ENCODE measurements around the gene RRP12.
A peak's percentile ranks its signal among the peaks of the same experiment; 100 is the strongest.

The RRP12 gene

DNA sequence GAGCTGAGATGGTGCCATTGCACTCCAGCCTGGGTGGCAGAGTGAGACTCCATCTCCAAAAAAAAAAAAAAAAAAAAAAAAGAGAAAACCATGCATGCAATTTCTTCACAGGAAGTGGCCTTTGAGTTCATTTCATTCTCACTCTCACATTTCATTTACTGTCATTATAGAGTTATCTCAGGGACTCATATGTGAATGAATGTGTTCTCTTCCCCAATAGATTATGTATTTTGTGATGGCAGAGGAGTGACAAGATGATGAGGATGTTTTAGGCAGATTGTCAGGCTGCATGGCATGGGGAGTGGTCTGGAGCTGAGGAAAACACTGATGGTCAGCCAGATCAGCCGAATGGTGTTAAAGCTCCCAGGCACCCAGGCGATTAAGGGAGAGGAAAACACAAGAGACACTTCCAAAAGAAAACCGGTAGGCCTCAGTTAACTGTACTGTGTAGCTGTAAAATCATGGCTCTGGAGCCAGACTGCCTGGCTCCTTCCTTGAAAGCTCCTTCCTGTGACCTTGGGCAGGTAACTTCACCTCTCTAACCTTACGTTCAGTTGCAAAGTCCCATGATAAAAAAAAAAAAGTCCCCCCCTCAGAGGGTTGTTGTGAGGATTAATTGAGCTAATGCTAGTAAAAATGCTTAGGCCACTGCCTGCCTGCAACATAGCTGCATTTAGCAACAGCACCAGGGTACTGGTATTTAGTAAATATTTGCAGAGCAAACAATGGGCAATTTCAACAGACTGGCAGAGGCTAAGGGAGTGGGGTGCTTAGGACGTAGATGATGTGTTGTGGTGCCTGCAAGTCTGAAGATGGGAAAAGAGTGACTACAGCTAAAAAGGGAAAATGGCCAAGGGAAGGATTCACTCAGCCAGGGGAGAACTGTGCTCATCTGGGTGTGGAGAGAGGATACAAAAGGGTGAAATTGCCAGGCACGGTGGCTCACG, 73.5 kb downstream of the RRP12 start:
- DNase-seq, result no peak
- in situ Hi-C loops (cut with MboI; ENCODE audit: low pct_unique_long_range_greater_than_20kb, low sequenced_read_pairs), result no loop called here

DNA sequence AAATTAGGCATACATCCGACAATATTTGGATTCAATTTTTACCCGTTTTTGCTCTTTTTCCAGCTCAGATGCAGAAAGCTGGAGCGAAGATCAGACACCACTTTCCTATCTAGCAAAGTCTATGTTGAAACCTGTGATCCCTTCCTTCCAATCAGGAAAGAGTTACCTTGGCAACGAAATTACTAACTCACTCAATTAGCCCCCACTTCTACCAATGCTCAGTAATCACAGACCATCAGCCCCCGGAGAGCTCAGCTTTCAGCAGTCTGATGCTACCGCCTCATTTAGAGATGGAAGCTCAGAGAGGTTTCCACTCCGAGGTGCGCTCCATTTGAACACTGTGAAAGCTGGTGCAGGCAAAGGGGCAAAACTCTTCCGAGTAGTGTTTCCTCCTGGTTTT, 75.4 kb downstream of the RRP12 start:
- in situ Hi-C loops (cut with MboI; ENCODE audit: low pct_unique_long_range_greater_than_20kb, low sequenced_read_pairs), result no loop called here
- no peak for DNase-seq

DNA sequence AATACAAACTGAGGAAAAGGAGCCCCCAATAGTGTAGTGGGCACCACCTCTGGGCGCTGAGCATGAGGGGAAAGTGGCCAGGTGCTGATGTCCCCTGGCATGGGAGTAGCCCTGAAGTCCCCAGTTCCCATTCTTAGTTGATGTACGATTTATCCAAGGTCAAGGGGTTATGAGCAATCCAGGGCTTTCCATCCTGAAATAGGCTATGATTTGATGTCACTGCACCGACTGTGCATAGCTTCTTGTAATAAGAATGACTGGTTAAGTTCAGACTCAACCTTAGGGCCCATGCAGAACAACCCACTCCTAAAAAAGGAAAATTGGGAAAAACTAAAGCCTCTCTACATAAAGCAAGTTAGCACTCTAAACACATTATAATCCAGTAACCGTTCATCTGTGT, 77.6 kb downstream of the RRP12 start:
- DNase-seq, result no peak
- in situ Hi-C loops (cut with MboI; ENCODE audit: low pct_unique_long_range_greater_than_20kb, low sequenced_read_pairs), result no loop called here

DNA sequence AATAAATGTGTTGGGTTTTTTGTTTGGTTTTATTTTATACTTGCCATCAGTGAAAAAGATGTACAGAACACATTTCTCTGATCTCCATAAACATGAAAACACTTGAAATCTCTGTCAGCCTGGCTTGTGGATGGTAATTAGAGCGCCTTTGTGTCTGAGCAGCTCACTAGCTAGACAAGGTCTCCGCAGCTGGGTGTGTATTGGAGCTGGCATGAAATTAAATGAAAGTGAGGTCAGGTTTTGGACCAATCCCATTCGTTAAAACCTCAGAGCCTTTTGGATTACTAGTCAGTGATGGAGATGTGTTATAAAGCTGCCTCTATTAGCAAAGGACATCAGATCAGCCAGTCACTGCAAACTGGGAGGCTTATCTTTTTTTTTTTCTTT, 79.3 kb downstream of the RRP12 start:
- in situ Hi-C loops (cut with MboI; ENCODE audit: low pct_unique_long_range_greater_than_20kb, low sequenced_read_pairs), result no loop called here
- DNase-seq, result no peak

DNA sequence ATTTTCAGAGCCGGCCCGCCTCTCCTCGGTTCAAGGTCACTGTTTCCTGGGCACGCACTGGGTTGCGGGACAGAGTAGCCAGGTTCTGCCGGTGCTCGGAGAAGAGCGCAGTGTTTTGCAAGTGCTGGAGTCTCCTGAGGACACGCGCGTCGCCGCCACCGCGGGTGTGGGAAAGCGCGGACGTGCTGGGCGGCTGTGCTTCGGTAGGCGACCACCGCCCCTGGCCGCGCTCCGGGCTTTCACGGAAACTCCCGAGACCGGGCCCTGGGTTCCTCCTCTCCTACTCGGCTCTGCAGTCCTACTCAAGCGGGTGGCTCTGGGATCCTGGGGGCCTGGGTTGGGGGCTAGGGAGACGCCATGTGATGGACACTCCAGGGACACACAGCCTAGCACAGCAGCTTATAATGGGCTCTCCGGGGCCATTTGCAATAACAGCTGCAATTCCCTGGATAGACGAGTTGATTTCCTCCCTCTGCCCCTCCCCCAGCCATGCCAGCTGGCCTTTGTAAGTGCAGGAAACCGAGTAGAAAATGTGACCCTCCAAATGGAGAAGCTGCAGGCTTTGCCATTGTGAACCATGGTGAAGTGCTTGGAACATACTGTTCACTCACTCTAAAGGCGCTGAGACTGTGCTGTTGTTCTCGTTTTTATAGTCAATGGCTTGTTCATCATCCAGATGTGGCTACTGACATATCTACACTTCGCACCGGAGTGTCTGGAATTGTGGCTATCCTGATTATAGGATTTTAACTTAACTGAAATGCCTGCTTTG, 79.9 kb downstream of the RRP12 start:
- DNase-seq, result peak; percentile 81
- in situ Hi-C loops (cut with MboI; ENCODE audit: low pct_unique_long_range_greater_than_20kb, low sequenced_read_pairs), result no loop called here

DNA sequence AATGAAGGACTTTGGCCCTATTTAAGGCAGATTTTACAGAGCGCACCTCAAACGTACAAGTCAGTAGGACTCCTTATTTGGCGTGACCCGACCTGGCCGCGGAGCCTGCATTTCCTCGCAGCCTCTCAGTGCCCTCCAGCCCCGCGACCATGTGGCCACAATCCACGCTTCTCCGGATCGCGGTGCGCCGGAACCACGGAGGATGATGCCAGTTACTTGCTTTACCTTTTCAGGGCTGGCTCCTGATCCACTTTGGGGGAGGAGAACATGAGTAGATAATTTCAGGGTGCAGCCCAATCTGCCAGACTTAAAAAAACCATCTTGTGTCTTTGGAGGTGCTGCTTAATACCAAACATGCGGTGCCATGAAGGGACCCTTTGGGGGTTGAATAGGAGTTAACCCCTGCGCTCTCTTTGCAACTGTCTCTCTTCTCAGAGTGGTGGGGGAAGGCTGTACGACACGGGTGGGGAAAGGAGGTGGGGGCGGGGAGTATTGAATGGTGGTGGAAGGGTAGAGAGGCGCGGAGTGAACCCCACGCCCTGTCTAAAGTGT, 80.6 kb downstream of the RRP12 start:
- in situ Hi-C loops (cut with MboI; ENCODE audit: low pct_unique_long_range_greater_than_20kb, low sequenced_read_pairs), result no loop called here
- DNase-seq, result no peak

DNA sequence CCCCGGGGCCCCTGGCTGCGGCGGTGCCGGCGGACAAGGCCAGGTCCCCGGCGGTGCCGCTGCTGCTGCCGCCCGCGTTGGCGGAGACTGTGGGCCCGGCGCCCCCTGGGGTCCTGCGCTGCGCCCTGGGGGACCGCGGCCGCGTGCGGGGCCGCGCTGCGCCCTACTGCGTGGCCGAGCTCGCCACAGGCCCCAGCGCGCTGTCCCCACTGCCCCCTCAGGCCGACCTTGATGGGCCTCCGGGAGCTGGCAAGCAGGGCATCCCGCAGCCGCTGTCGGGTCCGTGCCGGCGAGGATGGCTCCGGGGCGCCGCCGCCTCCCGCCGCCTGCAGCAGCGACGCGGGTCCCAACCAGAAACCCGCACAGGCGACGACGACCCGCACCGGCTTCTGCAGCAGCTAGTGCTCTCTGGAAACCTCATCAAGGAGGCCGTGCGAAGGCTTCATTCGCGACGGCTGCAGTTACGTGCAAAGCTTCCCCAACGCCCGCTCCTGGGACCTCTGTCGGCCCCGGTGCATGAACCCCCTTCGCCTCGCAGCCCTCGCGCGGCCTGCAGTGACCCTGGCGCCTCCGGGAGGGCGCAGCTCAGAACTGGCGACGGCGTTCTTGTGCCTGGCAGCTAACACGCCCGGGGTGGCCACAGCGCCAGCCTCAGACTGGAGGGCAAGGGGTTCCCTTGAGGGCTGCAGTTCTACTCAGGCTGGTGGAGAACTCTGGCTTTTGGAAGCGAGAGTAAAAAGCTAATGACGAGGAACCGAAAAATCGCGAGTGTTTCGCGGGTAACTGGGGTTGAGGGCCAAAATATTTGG, 81.3 kb downstream of the RRP12 start:
- in situ Hi-C loops (cut with MboI; ENCODE audit: low pct_unique_long_range_greater_than_20kb, low sequenced_read_pairs), result no loop called here
- peak; percentile 77 for DNase-seq

DNA sequence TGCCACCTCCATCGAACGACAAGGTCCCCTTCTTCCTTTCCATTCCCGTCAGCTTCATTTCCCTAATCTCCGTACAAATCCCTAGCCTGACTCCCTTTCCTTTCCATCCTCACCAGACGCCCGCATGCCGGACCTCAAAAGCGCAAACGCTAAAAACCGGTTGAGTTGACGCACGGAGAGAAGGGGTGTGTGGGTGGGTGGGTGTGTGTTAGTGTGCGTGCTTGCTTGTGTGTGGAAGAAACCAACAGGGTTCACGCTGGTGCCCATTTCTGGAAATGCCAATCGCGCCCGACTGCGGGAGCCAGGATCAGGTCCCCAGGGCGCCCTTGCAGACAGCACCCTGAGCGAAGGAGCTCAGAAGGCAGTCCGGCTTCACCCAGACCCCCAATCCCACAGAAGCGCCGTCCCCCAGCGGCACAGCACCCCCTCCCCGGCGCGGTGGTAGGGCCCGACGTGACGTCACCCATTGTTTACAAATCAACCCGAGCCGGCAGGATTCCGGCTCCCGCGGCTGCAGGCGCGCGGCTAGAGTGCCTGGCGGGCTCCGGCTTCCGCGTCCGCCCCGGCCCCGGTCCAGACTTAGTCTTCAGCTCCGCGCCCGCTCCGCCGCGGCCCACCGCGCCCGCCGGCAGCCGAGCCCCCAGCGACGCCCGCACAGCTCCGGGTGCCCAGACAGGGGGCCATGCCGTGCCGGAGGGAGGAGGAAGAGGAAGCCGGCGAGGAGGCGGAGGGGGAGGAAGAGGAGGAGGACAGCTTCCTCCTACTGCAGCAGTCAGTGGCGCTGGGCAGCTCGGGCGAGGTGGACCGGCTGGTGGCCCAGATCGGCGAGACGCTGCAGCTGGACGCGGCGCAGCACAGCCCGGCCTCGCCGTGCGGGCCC, 82.1 kb downstream of the RRP12 start, which contains the start of gene FRAT1:
Gene FRAT1 (plus strand): TSS at position 500 of the 880 bp plus-strand sequence. CDS start 183 bp downstream, at position 683.
- in situ Hi-C loops (cut with MboI; ENCODE audit: low pct_unique_long_range_greater_than_20kb, low sequenced_read_pairs), result no loop called here
- peak; percentile 94 for DNase-seq

DNA sequence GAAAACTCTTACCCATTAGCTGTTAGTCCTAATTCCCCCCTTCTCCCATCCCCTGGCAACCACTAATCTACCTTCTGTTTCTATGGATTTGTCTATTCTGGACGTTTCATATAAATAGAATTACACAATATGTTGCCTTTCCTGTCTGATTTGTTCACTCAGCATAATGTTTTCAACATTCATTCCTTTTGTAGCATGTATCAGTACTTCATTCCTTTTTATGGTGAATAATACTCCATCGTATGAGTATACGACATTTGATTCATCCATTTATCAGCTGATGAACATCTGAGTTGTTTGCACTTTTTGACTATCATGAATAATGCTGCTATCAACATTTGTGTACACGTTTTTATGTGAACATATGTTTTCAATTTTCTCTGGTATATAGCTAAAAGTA, 86.5 kb downstream of the RRP12 start:
- in situ Hi-C loops (cut with MboI; ENCODE audit: low pct_unique_long_range_greater_than_20kb, low sequenced_read_pairs), result no loop called here
- DNase-seq, result no peak

DNA sequence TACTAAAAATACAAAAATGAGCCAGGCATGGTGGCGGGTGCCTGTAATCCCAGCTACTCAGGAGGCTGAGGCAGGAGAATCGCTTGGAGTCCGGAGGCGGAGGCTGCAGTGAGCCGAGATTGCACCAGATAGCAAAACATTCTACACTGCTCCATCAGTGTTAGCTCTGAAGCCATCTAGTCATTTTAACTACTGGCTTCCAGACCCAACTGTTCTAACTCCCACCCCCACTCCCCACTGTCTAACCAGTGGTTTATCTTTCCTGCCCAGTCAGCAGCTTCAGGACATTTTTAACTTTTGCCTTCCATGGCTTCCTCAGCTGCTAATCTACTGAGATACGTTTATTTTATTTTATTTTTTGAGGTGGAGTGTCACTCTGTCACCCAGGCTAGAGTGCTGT, 88.2 kb downstream of the RRP12 start:
- in situ Hi-C loops (cut with MboI; ENCODE audit: low pct_unique_long_range_greater_than_20kb, low sequenced_read_pairs), result no loop called here

DNA sequence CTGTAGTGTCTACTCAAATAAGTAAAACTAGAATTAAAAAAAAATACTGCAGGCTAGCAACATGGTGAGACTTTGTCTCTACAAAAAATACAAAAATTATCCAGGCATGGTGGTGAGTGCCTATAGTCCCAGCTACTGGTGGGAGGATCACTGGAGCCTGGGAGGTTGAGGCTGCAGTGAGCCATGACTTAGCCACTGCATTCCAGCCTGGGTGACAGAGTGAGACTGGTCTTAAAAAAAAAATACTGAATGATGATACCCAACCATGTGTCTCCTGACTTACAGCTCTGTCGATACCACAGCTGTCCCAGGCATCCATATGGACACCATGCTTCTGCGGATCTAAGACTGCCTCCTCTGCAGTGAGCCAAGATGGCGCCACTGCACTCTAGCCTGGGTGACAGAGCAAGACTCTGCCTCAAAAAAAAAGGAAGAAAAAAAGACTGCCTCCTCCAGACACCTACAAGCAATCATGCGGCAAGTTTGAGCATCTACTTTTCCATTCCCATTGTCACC, 90.0 kb downstream of the RRP12 start:
- no peak for DNase-seq
- in situ Hi-C loops (cut with MboI; ENCODE audit: low pct_unique_long_range_greater_than_20kb, low sequenced_read_pairs), result no loop called here

More for the DNA sequence above, 88.2 kb downstream of the RRP12 start:
- DNase-seq, result no peak

DNA sequence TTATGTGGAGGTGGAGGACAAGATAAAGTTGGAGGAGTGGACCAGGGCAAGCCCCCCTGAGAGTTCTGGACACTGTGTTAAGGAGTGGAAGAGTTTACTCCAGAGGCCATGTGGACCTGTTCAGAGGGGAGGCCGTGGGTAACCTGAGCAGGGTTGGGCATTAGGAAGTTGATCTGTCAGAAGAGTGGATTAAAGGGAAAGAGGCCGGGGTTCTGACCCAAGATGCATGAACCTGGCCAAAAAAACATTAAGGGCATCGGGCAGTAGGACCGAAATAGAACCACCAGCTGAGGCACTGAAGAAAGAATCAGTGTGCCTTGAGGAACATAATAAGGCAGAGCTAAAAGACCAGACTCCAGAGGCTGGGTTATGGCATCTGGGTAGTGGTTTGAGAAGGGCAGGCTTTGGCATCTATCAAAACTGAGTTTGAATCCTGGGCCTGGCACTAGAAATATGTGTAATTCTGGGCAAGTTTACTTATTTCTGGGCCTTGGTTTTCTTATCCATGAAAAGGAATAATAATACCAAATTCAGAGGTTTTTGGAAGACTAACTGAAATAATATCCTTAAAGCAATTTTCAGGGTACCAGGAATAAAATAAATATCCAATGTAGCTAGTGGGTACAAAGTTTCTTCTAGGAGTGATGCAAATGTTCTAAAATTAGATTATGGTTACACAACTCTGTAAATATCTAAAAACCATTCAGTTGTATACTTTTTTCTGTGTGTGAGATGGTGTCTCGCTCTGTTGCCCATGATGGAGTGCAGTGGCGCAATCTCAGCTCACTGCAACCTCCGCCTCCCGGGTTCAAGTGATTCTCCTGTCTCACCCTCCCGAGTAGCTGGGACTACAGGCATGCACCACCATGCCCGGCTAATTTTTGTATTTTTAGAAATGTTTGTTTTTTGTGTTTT, 93.0 kb downstream of the RRP12 start:
- in situ Hi-C loops (cut with MboI; ENCODE audit: low pct_unique_long_range_greater_than_20kb, low sequenced_read_pairs), result no loop called here

DNA sequence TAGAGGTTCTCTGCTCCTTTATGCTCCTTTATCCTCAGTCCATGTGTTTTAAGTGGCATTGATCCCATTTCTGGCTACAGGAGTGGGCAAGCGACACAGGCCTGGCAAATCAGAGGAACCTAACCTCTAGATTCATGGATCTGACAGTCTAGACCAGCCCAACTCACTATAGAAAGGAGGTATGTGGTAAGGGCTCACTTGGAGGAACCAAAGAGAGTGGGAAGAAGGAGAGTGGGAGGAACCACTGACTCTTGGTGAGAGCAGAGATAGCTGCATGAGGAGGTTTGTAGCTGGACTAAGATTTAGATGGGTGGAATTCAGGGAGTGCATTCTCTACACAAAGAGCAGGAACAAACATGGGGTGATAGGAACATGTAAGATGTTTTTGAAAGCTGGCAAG, 93.7 kb downstream of the RRP12 start:
- in situ Hi-C loops (cut with MboI; ENCODE audit: low pct_unique_long_range_greater_than_20kb, low sequenced_read_pairs), result no loop called here
- DNase-seq, result no peak

More for the DNA sequence above, 93.0 kb downstream of the RRP12 start:
- no peak for DNase-seq
